ENCODE measurements around the gene AP1G1. TPM values are rescaled to one million over a fixed set of nuclear protein-coding genes. Genes with fewer than 3 reads are reported as not detected.
"Not testable (repeated sequence)": the region's sequence is repeated elsewhere in the genome, so short reads cannot be mapped to it uniquely, and the experiment has no call there.

Gene AP1G1
- total RNA-seq, 1 donor from 2014 or later = 33.7 TPM

GRCh38 chr16:71722801-71723536 lies 85.7 kb downstream of the AP1G1 start:
- ATAC-seq = peak; percentile 64
- peak; percentile 75 for DNase-seq
- intact Hi-C loops (cut with micrococcal nuclease) = no loop called here

- ATAC-seq (no peak), DNase-seq (no peak)
- intact Hi-C loops (cut with micrococcal nuclease) = no loop called here
These were observed 87.4 kb downstream of the AP1G1 start for GRCh38 chr16:71721066-71721740.

GRCh38 chr16:71712501-71712900 lies 96.1 kb downstream of the AP1G1 start:
- no peak for ATAC-seq
- intact Hi-C loops (cut with micrococcal nuclease) = no loop called here
- no peak for DNase-seq

GRCh38 chr16:71711789-71712188 lies 96.8 kb downstream of the AP1G1 start:
- ATAC-seq (no peak), DNase-seq (no peak)
- intact Hi-C loops (cut with micrococcal nuclease) = no loop called here

GRCh38 chr16:71709229-71709781 lies 99.3 kb downstream of the AP1G1 start:
- DNase-seq (no peak), ATAC-seq (no peak)
- intact Hi-C loops (cut with micrococcal nuclease) = no loop called here

GRCh38 chr16:71708696-71709095 lies 99.9 kb downstream of the AP1G1 start:
- no peak for DNase-seq
- intact Hi-C loops (cut with micrococcal nuclease) = no loop called here
- ATAC-seq = no peak

GRCh38 chr16:71707199-71707598 lies 101.4 kb downstream of the AP1G1 start:
- DNase-seq (no peak), ATAC-seq (no peak)
- intact Hi-C loops (cut with micrococcal nuclease) = no loop called here

GRCh38 chr16:71706046-71706445 lies 102.6 kb downstream of the AP1G1 start:
- no peak for ATAC-seq
- intact Hi-C loops (cut with micrococcal nuclease) = no loop called here
- no peak for DNase-seq

- ATAC-seq (no peak), DNase-seq (no peak)
- intact Hi-C loops (cut with micrococcal nuclease) = no loop called here
These were observed 105.3 kb downstream of the AP1G1 start for GRCh38 chr16:71703333-71703732.

GRCh38 chr16:71700831-71701230 lies 107.8 kb downstream of the AP1G1 start:
- DNase-seq = no peak
- intact Hi-C loops (cut with micrococcal nuclease) = no loop called here
- ATAC-seq = no peak

- ATAC-seq (no peak), DNase-seq (no peak)
- intact Hi-C loops (cut with micrococcal nuclease) = no loop called here
These were observed 110.1 kb downstream of the AP1G1 start for GRCh38 chr16:71698491-71698890.

- DNase-seq (no peak), ATAC-seq (no peak)
- intact Hi-C loops (cut with micrococcal nuclease) = no loop called here
These were observed 115.5 kb downstream of the AP1G1 start for GRCh38 chr16:71693164-71693563.

- ATAC-seq (no peak), DNase-seq (no peak)
- intact Hi-C loops (cut with micrococcal nuclease) = no loop called here
These were observed 118.7 kb downstream of the AP1G1 start for GRCh38 chr16:71689901-71690300.

- intact Hi-C loops (cut with micrococcal nuclease) = no loop called here
- no peak for DNase-seq
- no peak for ATAC-seq
These were observed 120.8 kb downstream of the AP1G1 start for GRCh38 chr16:71687861-71688260.

GRCh38 chr16:71684280-71684679 lies 124.4 kb downstream of the AP1G1 start:
- ATAC-seq; intact Hi-C loops (cut with micrococcal nuclease); DNase-seq: not testable (repeated sequence)

- DNase-seq (no peak), ATAC-seq (no peak)
- intact Hi-C loops (cut with micrococcal nuclease) = no loop called here
These were observed 127.3 kb downstream of the AP1G1 start for GRCh38 chr16:71681360-71681759.

Other genes with a start within 250 kb of the AP1G1 start
- not detected for gene TAT, start 231.7 kb downstream of the AP1G1 start, total RNA-seq
- not detected for gene MARVELD3, start 182.7 kb downstream of the AP1G1 start, total RNA-seq
- gene PHLPP2, start 84.1 kb downstream of the AP1G1 start, total RNA-seq = 3.4 TPM
- gene ATXN1L, start 37.1 kb upstream of the AP1G1 start, total RNA-seq = 14.4 TPM
- 3.2 TPM for gene ZNF821, start 75.3 kb upstream of the AP1G1 start, total RNA-seq
- gene IST1, start 86.7 kb upstream of the AP1G1 start, total RNA-seq = 110 TPM
- gene PKD1L3, start 191.6 kb upstream of the AP1G1 start, total RNA-seq = 0.22 TPM
- 6.1 TPM for gene DHODH, start 199.9 kb upstream of the AP1G1 start, total RNA-seq
- gene HP, start 245.7 kb upstream of the AP1G1 start, total RNA-seq = 80.3 TPM

Data from left ventricle myocardium superior (tissue), 1 donor.